ENCODE results near the gene MTHFR. TPM values are rescaled to one million over a fixed set of nuclear protein-coding genes. Genes with fewer than 3 reads are reported as not detected.

The MTHFR gene
- total RNA-seq, 2 donors from 2014 or later, result 30.3 to 81.4 TPM

DNA sequence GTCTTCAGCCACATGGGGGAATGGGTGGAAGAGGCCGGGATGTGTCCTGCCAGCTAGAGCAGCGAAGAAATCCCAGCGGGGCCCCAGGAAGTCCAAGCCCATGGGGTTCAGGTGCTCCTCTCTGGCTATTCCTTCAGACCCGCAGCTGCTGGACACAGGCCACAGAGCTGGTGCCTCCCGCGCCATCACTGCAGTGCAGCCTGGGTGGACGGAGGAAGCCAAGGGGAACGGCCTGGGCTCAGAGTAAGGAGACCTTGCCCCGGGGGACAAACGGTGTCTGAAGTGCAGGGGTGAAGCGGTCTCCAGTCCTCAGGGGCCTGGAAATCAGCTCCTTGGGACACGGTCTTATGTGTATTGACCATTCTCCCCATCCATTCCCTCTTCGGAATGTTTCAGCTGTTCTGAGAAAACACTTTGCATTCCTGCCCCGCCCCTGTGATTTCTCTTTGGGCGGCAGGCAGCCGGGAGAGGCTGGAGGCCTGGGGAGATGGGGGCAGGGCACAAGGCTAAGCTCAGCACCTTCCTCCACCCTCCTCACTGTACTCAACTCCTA, 18.4 kb downstream of the MTHFR start:
- TF ChIP-seq, protein P1, sequence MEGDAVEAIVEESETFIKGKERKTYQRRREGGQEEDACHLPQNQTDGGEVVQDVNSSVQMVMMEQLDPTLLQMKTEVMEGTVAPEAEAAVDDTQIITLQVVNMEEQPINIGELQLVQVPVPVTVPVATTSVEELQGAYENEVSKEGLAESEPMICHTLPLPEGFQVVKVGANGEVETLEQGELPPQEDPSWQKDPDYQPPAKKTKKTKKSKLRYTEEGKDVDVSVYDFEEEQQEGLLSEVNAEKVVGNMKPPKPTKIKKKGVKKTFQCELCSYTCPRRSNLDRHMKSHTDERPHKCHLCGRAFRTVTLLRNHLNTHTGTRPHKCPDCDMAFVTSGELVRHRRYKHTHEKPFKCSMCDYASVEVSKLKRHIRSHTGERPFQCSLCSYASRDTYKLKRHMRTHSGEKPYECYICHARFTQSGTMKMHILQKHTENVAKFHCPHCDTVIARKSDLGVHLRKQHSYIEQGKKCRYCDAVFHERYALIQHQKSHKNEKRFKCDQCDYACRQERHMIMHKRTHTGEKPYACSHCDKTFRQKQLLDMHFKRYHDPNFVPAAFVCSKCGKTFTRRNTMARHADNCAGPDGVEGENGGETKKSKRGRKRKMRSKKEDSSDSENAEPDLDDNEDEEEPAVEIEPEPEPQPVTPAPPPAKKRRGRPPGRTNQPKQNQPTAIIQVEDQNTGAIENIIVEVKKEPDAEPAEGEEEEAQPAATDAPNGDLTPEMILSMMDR (IDR thresholded peaks at IDR 0.05), result no peak
- Histone ChIP-seq H3K4me1 (ENCODE audit: control insufficient read depth in 1 of 2, low read depth in 2 of 2) (peaks cover 47 to 68% of the 10 kb centered on the region in 2 donors), H3K36me3 (peaks cover 3% of the 10 kb centered on the region), H3K27ac (peak overlapping the region; percentile 85), H3K27me3 (replicated peaks; ENCODE audit: insufficient read depth) (no peaks in the 10 kb centered on the region), H3K4me3 (peak overlapping the region; percentile 52), H3K9me3 (no peaks in the 10 kb centered on the region)
- ATAC-seq (ENCODE audit: insufficient number of reproducible peaks, low FRiP score, low read depth), result no peak
- no peak for DNase-seq (ENCODE audit: low spot score)

DNA sequence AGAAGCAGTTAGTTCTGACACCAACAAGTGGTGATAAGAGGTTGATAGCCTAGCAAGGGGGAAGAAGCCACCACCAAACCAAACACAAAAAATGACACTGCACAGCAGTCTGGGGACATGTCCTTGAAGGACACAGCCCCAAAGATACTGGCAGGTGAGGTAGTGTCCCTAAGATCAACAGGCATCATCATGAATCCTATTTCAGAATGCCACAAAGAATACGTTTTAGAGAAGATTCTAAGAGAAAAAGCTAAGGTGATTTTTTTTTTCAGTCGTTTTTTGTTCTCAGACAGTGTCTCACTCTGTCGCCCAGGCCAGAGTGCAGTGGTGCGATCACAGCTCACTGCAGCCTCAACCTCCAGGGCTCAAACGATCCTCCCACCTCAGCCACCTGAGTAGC, 19.6 kb downstream of the MTHFR start:
- DNase-seq (ENCODE audit: low spot score) (no peak), ATAC-seq (ENCODE audit: insufficient number of reproducible peaks, low FRiP score, low read depth) (no peak)
- Histone ChIP-seq H3K4me3 (no peak overlapping the region), H3K9me3 (no peaks in the 10 kb centered on the region), H3K36me3 (peaks cover 3% of the 10 kb centered on the region), H3K27me3 (replicated peaks; ENCODE audit: insufficient read depth) (no peaks in the 10 kb centered on the region), H3K4me1 (ENCODE audit: control insufficient read depth in 1 of 2, low read depth in 2 of 2) (peaks cover 41 to 60% of the 10 kb centered on the region in 2 donors), H3K27ac (no peak overlapping the region)
- TF ChIP-seq, protein P1 (IDR thresholded peaks at IDR 0.05), result no peak

DNA sequence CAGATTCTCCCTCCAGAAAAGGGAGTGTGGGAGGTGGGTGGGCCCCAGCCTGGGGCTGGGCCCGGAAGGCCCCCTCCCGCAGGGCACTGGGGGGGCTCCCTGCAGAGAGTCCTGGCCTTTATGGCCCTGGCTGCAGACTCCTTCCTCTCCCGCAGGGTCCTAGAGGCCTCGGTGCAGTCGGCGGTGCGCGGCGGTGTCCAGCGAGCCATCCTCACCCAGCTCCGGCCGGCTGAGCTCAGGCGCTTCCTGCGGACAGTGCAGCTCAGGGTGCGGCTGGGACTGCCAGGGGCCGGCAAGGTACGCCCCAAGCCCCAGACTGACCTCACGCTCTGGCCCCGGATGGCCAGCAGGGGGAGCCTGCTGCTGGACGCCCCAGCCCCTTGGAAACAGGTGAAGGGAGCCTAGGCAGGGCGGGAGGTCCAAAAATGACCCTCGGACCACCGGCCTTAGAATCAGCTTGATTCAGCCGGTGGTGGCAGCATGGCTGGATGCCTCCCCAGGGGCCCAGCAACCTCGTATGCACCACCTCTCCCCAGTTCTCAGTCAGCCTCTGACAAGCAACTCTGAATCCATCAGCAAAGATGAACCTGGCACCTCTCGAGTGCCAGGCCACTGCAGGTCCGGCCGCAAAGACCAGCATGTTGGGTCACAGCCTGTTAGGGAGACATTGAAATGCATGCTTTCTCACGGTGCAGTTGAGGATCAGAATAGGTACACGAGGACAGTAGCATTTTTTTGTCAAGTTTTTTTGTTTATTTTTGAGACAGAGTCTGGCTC, 20.6 kb downstream of the MTHFR start:
- Histone ChIP-seq H3K36me3 (peaks cover 2% of the 10 kb centered on the region), H3K9me3 (no peaks in the 10 kb centered on the region), H3K4me3 (peak overlapping the region; percentile 56), H3K27me3 (replicated peaks; ENCODE audit: insufficient read depth) (no peaks in the 10 kb centered on the region), H3K27ac (peak overlapping the region in 1 of 2 donors; percentile 1), H3K4me1 (ENCODE audit: control insufficient read depth in 1 of 2, low read depth in 2 of 2) (peaks cover 34 to 52% of the 10 kb centered on the region in 2 donors)
- DNase-seq (ENCODE audit: low spot score) (no peak), ATAC-seq (ENCODE audit: insufficient number of reproducible peaks, low FRiP score, low read depth) (no peak)
- TF ChIP-seq, protein P1 (IDR thresholded peaks at IDR 0.05), result peak; percentile 83

DNA sequence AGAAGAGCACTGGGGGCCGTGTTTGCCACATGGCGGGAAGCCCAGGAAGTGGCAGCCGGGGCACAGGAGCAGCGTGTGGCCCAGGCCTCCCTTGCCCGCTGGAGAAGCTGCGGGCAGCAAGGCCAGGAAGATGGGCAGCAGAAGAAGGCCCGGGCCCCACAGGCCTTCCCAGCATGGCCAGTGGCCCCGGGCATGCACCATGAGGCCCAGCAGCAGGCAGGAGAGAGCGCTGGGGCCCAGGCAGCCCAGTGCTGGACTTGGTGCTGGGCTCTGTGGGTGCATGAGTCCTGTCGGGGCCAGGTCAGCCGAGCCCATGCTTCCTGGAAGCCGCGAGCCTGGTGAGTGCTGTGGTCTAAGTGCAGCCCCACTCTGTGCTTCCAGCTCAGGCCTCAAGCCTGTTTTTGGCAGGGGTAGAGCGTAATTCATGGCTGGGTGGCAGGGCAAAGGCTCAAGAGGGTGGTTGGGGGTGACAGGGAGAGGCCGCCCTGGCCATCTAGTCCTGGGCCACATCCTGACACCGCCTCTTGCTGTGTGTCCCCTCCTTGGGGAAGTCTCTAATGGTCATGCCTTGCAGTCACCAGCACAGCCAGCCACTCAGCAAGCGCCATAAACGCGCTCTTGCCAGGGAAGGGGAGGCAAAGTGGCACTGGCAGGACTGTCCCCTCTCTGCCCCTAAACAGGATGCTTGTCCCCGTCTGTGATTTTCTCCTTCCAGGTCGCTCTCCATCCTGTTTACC, 21.3 kb downstream of the MTHFR start:
- TF ChIP-seq, protein P1 (IDR thresholded peaks at IDR 0.05), result no peak
- Histone ChIP-seq H3K27me3 (replicated peaks; ENCODE audit: insufficient read depth) (no peaks in the 10 kb centered on the region), H3K36me3 (no peaks in the 10 kb centered on the region), H3K4me3 (peak overlapping the region; percentile 56), H3K9me3 (no peaks in the 10 kb centered on the region), H3K27ac (peak overlapping the region in 1 of 2 donors; percentile 1), H3K4me1 (ENCODE audit: control insufficient read depth in 1 of 2, low read depth in 2 of 2) (peaks cover 26 to 44% of the 10 kb centered on the region in 2 donors)
- no peak for DNase-seq (ENCODE audit: low spot score)
- ATAC-seq (ENCODE audit: insufficient number of reproducible peaks, low FRiP score, low read depth), result no peak

DNA sequence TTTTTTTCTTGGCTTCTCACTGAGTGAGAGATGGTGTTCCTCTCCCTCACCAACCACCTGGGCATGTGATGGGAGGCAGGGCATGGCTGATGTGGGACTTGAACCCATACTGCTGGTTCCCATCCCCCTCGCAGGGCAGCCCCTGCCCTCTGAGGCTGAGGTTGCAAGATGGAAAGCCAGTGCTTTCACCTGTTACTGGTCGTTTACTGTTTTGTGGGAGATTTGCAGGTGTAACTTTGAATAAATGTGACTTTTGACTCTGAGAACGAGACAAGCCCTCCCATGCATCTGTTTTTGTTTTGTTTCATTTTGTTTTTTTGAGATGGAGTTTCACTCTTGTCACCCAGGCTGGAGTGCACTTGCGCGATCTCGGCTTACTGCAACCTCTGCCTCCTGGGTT, 22.2 kb downstream of the MTHFR start:
- Histone ChIP-seq H3K4me1 (ENCODE audit: control insufficient read depth in 1 of 2, low read depth in 2 of 2) (peaks cover 17 to 35% of the 10 kb centered on the region in 2 donors), H3K4me3 (no peak overlapping the region), H3K36me3 (no peaks in the 10 kb centered on the region), H3K27me3 (replicated peaks; ENCODE audit: insufficient read depth) (no peaks in the 10 kb centered on the region), H3K27ac (no peak overlapping the region), H3K9me3 (no peaks in the 10 kb centered on the region)
- DNase-seq (ENCODE audit: low spot score), result no peak
- TF ChIP-seq, protein P1 (IDR thresholded peaks at IDR 0.05), result no peak
- ATAC-seq (ENCODE audit: insufficient number of reproducible peaks, low FRiP score, low read depth), result no peak

Data from thoracic aorta (tissue), 2 donors.